ENCODE data around the gene KIF1B. TPM values are rescaled to one million over a fixed set of nuclear protein-coding genes. Genes with fewer than 3 reads are reported as not detected.

Gene KIF1B
- total and polyA plus RNA-seq, 2 experiments from 2014 or later: 21.5 to 68.4 TPM

GRCh38 chr1:10401281-10401680 is 190.9 kb downstream of the KIF1B start:
- Mint-ChIP-seq H3K4me1 (peaks cover 13% of the 10 kb centered on the region), H3K27ac (peak overlapping the region; percentile 47), H3K9me3 (no peaks in the 10 kb centered on the region), H3K4me3 (no peak overlapping the region; the same call in 2 of the 3 replicates), H3K27me3 (ENCODE audit: insufficient read depth, low read depth, poor library complexity) (peaks cover 1% of the 10 kb centered on the region), H3K36me3 (ENCODE audit: low read depth) (peaks cover 68% of the 10 kb centered on the region)
- H2AFZ ChIP-seq: no peak overlapping the region
- DNase-seq (ENCODE audit: low spot score): no peak
- peaks cover 12% of the 10 kb centered on the region for H3K4me1 ChIP-seq (ENCODE audit: insufficient read depth)
- no peaks in the 10 kb centered on the region for H3K27me3 ChIP-seq (ENCODE audit: insufficient read depth)
- H3K36me3 ChIP-seq (ENCODE audit: insufficient read depth): peaks cover 53% of the 10 kb centered on the region
- no peak for TF ChIP-seq NANOG (IDR thresholded peaks at IDR 0.05; ENCODE audit: borderline replicate concordance)
- no peak for TF ChIP-seq ETS1 (IDR thresholded peaks at IDR 0.05)
- TF ChIP-seq, protein P1, sequence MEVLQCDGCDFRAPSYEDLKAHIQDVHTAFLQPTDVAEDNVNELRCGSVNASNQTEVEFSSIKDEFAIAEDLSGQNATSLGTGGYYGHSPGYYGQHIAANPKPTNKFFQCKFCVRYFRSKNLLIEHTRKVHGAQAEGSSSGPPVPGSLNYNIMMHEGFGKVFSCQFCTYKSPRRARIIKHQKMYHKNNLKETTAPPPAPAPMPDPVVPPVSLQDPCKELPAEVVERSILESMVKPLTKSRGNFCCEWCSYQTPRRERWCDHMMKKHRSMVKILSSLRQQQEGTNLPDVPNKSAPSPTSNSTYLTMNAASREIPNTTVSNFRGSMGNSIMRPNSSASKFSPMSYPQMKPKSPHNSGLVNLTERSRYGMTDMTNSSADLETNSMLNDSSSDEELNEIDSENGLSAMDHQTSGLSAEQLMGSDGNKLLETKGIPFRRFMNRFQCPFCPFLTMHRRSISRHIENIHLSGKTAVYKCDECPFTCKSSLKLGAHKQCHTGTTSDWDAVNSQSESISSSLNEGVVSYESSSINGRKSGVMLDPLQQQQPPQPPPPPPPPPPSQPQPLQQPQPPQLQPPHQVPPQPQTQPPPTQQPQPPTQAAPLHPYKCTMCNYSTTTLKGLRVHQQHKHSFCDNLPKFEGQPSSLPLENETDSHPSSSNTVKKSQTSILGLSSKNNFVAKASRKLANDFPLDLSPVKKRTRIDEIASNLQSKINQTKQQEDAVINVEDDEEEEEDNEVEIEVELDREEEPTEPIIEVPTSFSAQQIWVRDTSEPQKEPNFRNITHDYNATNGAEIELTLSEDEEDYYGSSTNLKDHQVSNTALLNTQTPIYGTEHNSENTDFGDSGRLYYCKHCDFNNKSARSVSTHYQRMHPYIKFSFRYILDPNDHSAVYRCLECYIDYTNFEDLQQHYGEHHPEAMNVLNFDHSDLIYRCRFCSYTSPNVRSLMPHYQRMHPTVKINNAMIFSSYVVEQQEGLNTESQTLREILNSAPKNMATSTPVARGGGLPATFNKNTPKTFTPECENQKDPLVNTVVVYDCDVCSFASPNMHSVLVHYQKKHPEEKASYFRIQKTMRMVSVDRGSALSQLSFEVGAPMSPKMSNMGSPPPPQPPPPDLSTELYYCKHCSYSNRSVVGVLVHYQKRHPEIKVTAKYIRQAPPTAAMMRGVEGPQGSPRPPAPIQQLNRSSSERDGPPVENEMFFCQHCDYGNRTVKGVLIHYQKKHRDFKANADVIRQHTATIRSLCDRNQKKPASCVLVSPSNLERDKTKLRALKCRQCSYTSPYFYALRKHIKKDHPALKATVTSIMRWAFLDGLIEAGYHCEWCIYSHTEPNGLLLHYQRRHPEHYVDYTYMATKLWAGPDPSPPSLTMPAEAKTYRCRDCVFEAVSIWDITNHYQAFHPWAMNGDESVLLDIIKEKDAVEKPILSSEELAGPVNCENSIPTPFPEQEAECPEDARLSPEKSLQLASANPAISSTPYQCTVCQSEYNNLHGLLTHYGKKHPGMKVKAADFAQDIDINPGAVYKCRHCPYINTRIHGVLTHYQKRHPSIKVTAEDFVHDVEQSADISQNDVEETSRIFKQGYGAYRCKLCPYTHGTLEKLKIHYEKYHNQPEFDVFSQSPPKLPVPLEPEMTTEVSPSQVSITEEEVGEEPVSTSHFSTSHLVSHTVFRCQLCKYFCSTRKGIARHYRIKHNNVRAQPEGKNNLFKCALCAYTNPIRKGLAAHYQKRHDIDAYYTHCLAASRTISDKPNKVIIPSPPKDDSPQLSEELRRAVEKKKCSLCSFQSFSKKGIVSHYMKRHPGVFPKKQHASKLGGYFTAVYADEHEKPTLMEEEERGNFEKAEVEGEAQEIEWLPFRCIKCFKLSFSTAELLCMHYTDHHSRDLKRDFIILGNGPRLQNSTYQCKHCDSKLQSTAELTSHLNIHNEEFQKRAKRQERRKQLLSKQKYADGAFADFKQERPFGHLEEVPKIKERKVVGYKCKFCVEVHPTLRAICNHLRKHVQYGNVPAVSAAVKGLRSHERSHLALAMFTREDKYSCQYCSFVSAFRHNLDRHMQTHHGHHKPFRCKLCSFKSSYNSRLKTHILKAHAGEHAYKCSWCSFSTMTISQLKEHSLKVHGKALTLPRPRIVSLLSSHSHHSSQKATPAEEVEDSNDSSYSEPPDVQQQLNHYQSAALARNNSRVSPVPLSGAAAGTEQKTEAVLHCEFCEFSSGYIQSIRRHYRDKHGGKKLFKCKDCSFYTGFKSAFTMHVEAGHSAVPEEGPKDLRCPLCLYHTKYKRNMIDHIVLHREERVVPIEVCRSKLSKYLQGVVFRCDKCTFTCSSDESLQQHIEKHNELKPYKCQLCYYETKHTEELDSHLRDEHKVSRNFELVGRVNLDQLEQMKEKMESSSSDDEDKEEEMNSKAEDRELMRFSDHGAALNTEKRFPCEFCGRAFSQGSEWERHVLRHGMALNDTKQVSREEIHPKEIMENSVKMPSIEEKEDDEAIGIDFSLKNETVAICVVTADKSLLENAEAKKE (CRISPR knock-in tag; IDR thresholded peaks at IDR 0.05): no peak
- TF ChIP-seq ZNF331 (CRISPR knock-in tag; IDR thresholded peaks at IDR 0.05; ENCODE audit: low read depth): no peak
- TF ChIP-seq EZH2 (IDR thresholded peaks at IDR 0.05; ENCODE audit: low read depth, unreplicated experiment): no peak
- TF ChIP-seq STAT1 (IDR thresholded peaks at IDR 0.05; ENCODE audit: unreplicated experiment): no peak
- no peak for TF ChIP-seq CTCF (conservative IDR thresholded peaks at IDR 0.05; ENCODE audit: low read depth in 2 of 2)
- TF ChIP-seq, protein P2, sequence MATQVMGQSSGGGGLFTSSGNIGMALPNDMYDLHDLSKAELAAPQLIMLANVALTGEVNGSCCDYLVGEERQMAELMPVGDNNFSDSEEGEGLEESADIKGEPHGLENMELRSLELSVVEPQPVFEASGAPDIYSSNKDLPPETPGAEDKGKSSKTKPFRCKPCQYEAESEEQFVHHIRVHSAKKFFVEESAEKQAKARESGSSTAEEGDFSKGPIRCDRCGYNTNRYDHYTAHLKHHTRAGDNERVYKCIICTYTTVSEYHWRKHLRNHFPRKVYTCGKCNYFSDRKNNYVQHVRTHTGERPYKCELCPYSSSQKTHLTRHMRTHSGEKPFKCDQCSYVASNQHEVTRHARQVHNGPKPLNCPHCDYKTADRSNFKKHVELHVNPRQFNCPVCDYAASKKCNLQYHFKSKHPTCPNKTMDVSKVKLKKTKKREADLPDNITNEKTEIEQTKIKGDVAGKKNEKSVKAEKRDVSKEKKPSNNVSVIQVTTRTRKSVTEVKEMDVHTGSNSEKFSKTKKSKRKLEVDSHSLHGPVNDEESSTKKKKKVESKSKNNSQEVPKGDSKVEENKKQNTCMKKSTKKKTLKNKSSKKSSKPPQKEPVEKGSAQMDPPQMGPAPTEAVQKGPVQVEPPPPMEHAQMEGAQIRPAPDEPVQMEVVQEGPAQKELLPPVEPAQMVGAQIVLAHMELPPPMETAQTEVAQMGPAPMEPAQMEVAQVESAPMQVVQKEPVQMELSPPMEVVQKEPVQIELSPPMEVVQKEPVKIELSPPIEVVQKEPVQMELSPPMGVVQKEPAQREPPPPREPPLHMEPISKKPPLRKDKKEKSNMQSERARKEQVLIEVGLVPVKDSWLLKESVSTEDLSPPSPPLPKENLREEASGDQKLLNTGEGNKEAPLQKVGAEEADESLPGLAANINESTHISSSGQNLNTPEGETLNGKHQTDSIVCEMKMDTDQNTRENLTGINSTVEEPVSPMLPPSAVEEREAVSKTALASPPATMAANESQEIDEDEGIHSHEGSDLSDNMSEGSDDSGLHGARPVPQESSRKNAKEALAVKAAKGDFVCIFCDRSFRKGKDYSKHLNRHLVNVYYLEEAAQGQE (IDR thresholded peaks at IDR 0.05; ENCODE audit: unreplicated experiment): no peak
- TF ChIP-seq ZNF114 (CRISPR knock-in tag; IDR thresholded peaks at IDR 0.05): no peak
- H3K4me3 ChIP-seq: no peak overlapping the region
- no peak overlapping the region; the same call in 1 of the 2 replicates for H3K4me2 ChIP-seq
- peak overlapping the region; percentile 29; the same call in 1 of the 2 replicates for H3K27ac ChIP-seq (ENCODE audit: low read depth)
- peaks cover 23% of the 10 kb centered on the region for H3F3A ChIP-seq (replicated peaks; ENCODE audit: low read depth)
- no peak for ATAC-seq
- H3K79me2 ChIP-seq (replicated peaks; ENCODE audit: insufficient read depth): peaks cover 44% of the 10 kb centered on the region
- H3K9me2 ChIP-seq (ENCODE audit: insufficient read depth): no peaks in the 10 kb centered on the region
- H4K20me1 ChIP-seq (replicated peaks; ENCODE audit: insufficient read depth): peaks cover 44% of the 10 kb centered on the region
